Fibroblast of lung (primary cell): Measurements from ENCODE around the gene DHX36. TPM values are rescaled to one million over a fixed set of nuclear protein-coding genes. Genes with fewer than 3 reads are reported as not detected.

Source experiments
- DNase-seq, 2 donors: peaks; one replicate each; pipeline versions ENCODE4 v3.0.0 to v3.0.0-alpha.2; 2010; ENCODE audit warnings: low read depth in 2 of 2
- H2AFZ ChIP-seq: 2 replicates; pipeline ENCODE4 v1.5.1; 2012; ENCODE audit warnings: low read length, control low read depth, inconsistent platforms
- H3K27ac ChIP-seq: 2 replicates; pipeline ENCODE4 v1.5.1; 2011; ENCODE audit warnings: low read length, control low read depth; ENCODE audit not compliant: insufficient read depth
- H3K27me3 ChIP-seq: 2 replicates; pipeline ENCODE4 v1.5.1; 2011; ENCODE audit warnings: mild to moderate bottlenecking, low read length; ENCODE audit not compliant: control insufficient read depth, insufficient read depth
- H3K36me3 ChIP-seq: 2 replicates; pipeline ENCODE4 v1.5.1; 2011; ENCODE audit warnings: low read length; ENCODE audit not compliant: control insufficient read depth, insufficient read depth
- H3K4me1 ChIP-seq: 2 replicates; pipeline ENCODE4 v1.5.1; 2011; ENCODE audit warnings: low read length; ENCODE audit not compliant: control insufficient read depth, insufficient read depth; ENCODE audit errors: extremely low read depth
- H3K4me2 ChIP-seq: 2 replicates; pipeline ENCODE4 v1.5.1; 2011; ENCODE audit warnings: low read length, control low read depth; ENCODE audit not compliant: insufficient read depth; ENCODE audit errors: extremely low read depth
- H3K4me3 ChIP-seq, 4 experiments: fragments of 200-600 bp in 1 of 4; sonication (generic) in 1 of 4; replicated peaks in 1 of 4; 2 replicates each; pipeline ENCODE4 v1.5.1; 2011 to 2016; ENCODE audit warnings: low read length in 4 of 4, low read depth in 3 of 4, mild to moderate bottlenecking in 3 of 4, control low read depth in 2 of 4, inconsistent platforms in 1 of 4, mixed read lengths in 1 of 4; ENCODE audit not compliant: insufficient read depth in 1 of 4; ENCODE audit errors: control extremely low read depth in 1 of 4
- H3K79me2 ChIP-seq: 2 replicates; pipeline ENCODE4 v1.5.1; 2012; ENCODE audit warnings: mild to moderate bottlenecking, low read length, inconsistent platforms; ENCODE audit not compliant: control insufficient read depth, insufficient read depth
- H3K9ac ChIP-seq: 2 replicates; pipeline ENCODE4 v1.5.1; 2011; ENCODE audit warnings: mild to moderate bottlenecking, low read length, control low read depth; ENCODE audit not compliant: insufficient read depth
- H3K9me3 ChIP-seq: 2 replicates; pipeline ENCODE4 v1.5.1; 2012; ENCODE audit warnings: low read depth, low read length; ENCODE audit not compliant: control insufficient read depth, insufficient read depth
- H4K20me1 ChIP-seq: 2 replicates; pipeline ENCODE4 v1.5.1; 2011; ENCODE audit warnings: low read length; ENCODE audit not compliant: control insufficient read depth, insufficient read depth; ENCODE audit errors: extremely low read depth
- EZH2 ChIP-seq: IDR thresholded peaks from 2 replicates; pipeline ENCODE4 v1.5.1; 2012; ENCODE audit warnings: low read length, control low read depth, mild to moderate bottlenecking; ENCODE audit errors: missing control alignments
- polyA plus RNA-seq, 2 donors: library from polyadenylated mRNA; depleted of rRNA in 1 of 2; stranded (reverse) in 1 of 2; unstranded in 1 of 2; fragments of >200 nt; gene quantifications; 2 replicates each; pipeline ENCODE4 v1.2.1, GENCODE V29; 2011 to 2012; ENCODE audit warnings: missing spikeins in 1 of 2
- total RNA-seq: library from RNA; depleted of rRNA; stranded (reverse); fragments of >200 nt; gene quantifications from 2 replicates; pipeline ENCODE4 v1.2.1, GENCODE V29; 2014
- TF ChIP-seq, protein P1 (sequence below), 2 donors: IDR thresholded peaks in 1 of 2; conservative IDR thresholded peaks in 1 of 2; 1 replicate in 1 of 2; 2 replicates in 1 of 2; pipeline ENCODE4 v1.5.1; 2011 to 2012; ENCODE audit warnings: low read length in 2 of 2, control low read depth in 1 of 2, inconsistent platforms in 1 of 2, low read depth in 1 of 2, mild to moderate bottlenecking in 1 of 2

DHX36 gene
- total and polyA plus RNA-seq, 2 donors (not counting 1 experiment from before 2014, with no cell fraction given): 54.0 to 55.2 TPM

DNA sequence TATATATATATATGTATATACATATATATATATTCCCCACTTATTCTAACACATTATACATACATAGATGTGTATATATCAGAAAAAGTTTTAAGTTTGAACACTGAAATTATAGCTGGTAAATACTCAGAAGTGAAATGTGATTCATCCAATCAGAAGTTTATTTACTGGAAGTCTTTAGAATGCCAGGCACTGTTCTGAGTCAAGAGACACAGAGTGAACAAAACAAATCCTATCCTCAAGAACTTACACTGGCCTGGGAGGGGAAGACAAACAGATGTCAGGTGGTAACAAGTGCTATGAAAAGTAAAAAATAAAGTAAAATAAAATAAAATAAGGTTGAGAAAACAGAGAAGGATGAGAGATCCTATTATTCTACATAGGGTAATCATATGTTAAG is 13.4 kb downstream of the DHX36 start:
- Histone ChIP-seq H3K9me3 (no peaks in the 10 kb centered on the region), H3K4me3 (no peak overlapping the region), H3K27me3 (no peaks in the 10 kb centered on the region), H3K9ac (no peak overlapping the region), H3K4me2 (no peak overlapping the region), H3K36me3 (peaks cover 3% of the 10 kb centered on the region), H4K20me1 (no peaks in the 10 kb centered on the region), H2AFZ (no peak overlapping the region), H3K27ac (no peak overlapping the region), H3K79me2 (peaks cover 3% of the 10 kb centered on the region), H3K4me1 (no peaks in the 10 kb centered on the region)
- DNase-seq: peak; percentile 29 to 49
- TF ChIP-seq EZH2: no peak
- TF ChIP-seq, protein P1, sequence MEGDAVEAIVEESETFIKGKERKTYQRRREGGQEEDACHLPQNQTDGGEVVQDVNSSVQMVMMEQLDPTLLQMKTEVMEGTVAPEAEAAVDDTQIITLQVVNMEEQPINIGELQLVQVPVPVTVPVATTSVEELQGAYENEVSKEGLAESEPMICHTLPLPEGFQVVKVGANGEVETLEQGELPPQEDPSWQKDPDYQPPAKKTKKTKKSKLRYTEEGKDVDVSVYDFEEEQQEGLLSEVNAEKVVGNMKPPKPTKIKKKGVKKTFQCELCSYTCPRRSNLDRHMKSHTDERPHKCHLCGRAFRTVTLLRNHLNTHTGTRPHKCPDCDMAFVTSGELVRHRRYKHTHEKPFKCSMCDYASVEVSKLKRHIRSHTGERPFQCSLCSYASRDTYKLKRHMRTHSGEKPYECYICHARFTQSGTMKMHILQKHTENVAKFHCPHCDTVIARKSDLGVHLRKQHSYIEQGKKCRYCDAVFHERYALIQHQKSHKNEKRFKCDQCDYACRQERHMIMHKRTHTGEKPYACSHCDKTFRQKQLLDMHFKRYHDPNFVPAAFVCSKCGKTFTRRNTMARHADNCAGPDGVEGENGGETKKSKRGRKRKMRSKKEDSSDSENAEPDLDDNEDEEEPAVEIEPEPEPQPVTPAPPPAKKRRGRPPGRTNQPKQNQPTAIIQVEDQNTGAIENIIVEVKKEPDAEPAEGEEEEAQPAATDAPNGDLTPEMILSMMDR (conservative IDR thresholded peaks at IDR 0.05 in 1 of 2, IDR thresholded peaks at IDR 0.05 in 1 of 2; ENCODE audit: low read depth in 1 of 2, low read length in 2 of 2): no peak

DNA sequence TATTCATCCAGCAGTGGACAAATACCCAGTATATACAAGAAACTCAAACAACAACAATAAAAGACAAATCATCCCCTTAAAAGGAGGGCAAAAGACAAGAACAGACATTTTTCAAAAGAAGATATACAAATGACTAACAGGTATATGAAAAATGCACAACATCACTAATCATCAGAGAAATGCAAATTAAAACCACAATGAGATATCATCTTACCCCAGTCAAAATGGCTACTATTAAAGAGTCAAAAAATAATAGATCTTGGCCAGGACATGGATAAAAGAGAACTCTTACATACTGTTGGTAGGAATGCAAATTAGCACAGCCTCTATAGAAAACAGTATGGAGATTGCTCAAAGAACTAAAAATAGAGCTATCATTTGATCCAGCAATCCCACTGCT is 16.9 kb downstream of the DHX36 start:
- Histone ChIP-seq H2AFZ (no peak overlapping the region), H3K4me1 (no peaks in the 10 kb centered on the region), H3K27ac (no peak overlapping the region), H3K79me2 (no peaks in the 10 kb centered on the region), H3K36me3 (peaks cover 5% of the 10 kb centered on the region), H3K27me3 (no peaks in the 10 kb centered on the region), H3K4me2 (no peak overlapping the region), H3K9ac (no peak overlapping the region), H4K20me1 (no peaks in the 10 kb centered on the region), H3K9me3 (no peaks in the 10 kb centered on the region), H3K4me3 (no peak overlapping the region)
- DNase-seq: peak in 1 of 2 donors; percentile 13
- TF ChIP-seq, protein P1 (conservative IDR thresholded peaks at IDR 0.05 in 1 of 2, IDR thresholded peaks at IDR 0.05 in 1 of 2; ENCODE audit: low read depth in 1 of 2, low read length in 2 of 2): no peak
- TF ChIP-seq EZH2: no peak

DNA sequence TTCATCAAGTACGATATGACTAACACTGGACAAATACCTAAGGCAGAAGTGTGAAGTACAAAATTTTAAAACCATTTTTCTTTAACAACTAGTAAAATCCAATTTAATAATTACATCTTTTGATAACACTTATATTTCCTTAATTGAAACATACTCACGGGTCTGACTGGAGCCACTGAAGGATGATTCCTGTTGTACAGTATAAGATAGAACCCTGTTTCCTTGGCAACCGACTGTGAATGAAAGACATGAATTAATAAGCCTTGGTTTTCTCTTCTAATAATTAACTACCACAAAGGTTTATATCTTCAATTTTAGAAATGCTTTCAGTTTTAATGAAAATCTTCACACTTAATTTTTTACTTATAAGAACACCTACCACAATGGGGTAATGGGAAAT is 19.4 kb downstream of the DHX36 start:
- Histone ChIP-seq H3K36me3 (peaks cover 8% of the 10 kb centered on the region), H3K4me2 (no peak overlapping the region), H3K4me3 (no peak overlapping the region), H3K9me3 (no peaks in the 10 kb centered on the region), H3K27me3 (no peaks in the 10 kb centered on the region), H2AFZ (no peak overlapping the region), H3K79me2 (no peaks in the 10 kb centered on the region), H3K9ac (no peak overlapping the region), H3K4me1 (no peaks in the 10 kb centered on the region), H3K27ac (no peak overlapping the region), H4K20me1 (no peaks in the 10 kb centered on the region)
- DNase-seq: no peak
- TF ChIP-seq, protein P1 (conservative IDR thresholded peaks at IDR 0.05 in 1 of 2, IDR thresholded peaks at IDR 0.05 in 1 of 2; ENCODE audit: low read depth in 1 of 2, low read length in 2 of 2): no peak
- no peak for TF ChIP-seq EZH2
